MM.1S (cell line): ENCODE data around the gene LDHAL6A.

ENCODE experiments used
- DNase-seq: peaks from one replicate; pipeline ENCODE4 v3.0.0-alpha.2; 2015
- H2AFZ ChIP-seq: fragments of 300-600 bp; sonication (generic); 2 replicates; pipeline ENCODE4 v1.6.0; 2016; ENCODE audit warnings: antibody characterized with exemption, low read length
- H3F3A ChIP-seq: fragments of 300-600 bp; sonication (generic); 2 replicates; pipeline ENCODE4 v1.6.1; 2016; ENCODE audit warnings: mild to moderate bottlenecking, antibody characterized with exemption, low read length, moderate library complexity, mixed read lengths; ENCODE audit not compliant: insufficient read depth
- H3K27ac ChIP-seq: fragments of 300-600 bp; sonication (generic); 2 replicates; pipeline ENCODE4 v1.5.1; 2016; ENCODE audit warnings: mild to moderate bottlenecking, low read length
- H3K27me3 ChIP-seq: fragments of 300-600 bp; sonication (generic); replicated peaks from 2 replicates; pipeline ENCODE4 v1.6.0; 2016; ENCODE audit warnings: low read length; ENCODE audit not compliant: insufficient read depth
- H3K36me3 ChIP-seq: fragments of 300-600 bp; sonication (generic); replicated peaks from 2 replicates; pipeline ENCODE4 v1.6.1; 2016; ENCODE audit warnings: mild to moderate bottlenecking, low read length, mixed read lengths; ENCODE audit not compliant: insufficient read depth
- H3K4me1 ChIP-seq: fragments of 300-600 bp; sonication (generic); 2 replicates; pipeline ENCODE4 v1.6.1; 2016; ENCODE audit warnings: low read length, mixed read lengths
- H3K4me2 ChIP-seq: fragments of 300-600 bp; sonication (generic); 2 replicates; pipeline ENCODE4 v1.6.0; 2016; ENCODE audit warnings: low read depth, low read length
- H3K4me3 ChIP-seq: fragments of 300-600 bp; sonication (generic); 2 replicates; pipeline ENCODE4 v1.5.1; 2016; ENCODE audit warnings: low read length, mixed read lengths
- H3K79me2 ChIP-seq: fragments of 300-600 bp; sonication (generic); 2 replicates; pipeline ENCODE4 v1.6.1; 2016; ENCODE audit warnings: mixed run types, low read length, mixed read lengths
- H3K9ac ChIP-seq: fragments of 300-600 bp; sonication (generic); 2 replicates; pipeline ENCODE4 v1.6.1; 2016; ENCODE audit warnings: low read length, mixed read lengths
- H3K9me2 ChIP-seq: fragments of 300-600 bp; sonication (generic); replicated peaks from 2 replicates; pipeline ENCODE4 v1.6.1; 2016; ENCODE audit warnings: mild to moderate bottlenecking, low read length, mixed read lengths; ENCODE audit not compliant: insufficient read depth
- H3K9me3 ChIP-seq: fragments of 300-600 bp; sonication (generic); replicated peaks from 2 replicates; pipeline ENCODE4 v1.6.1; 2016; ENCODE audit warnings: mild to moderate bottlenecking, low read length, mixed read lengths; ENCODE audit not compliant: insufficient read depth
- H4K20me1 ChIP-seq: fragments of 300-600 bp; sonication (generic); 2 replicates; pipeline ENCODE4 v1.6.1; 2016; ENCODE audit warnings: mild to moderate bottlenecking, low read length, moderate library complexity, mixed read lengths; ENCODE audit not compliant: insufficient read depth
- EZH2 ChIP-seq: fragments of 300-600 bp; sonication (generic); optimal IDR thresholded peaks from 2 replicates; pipeline ENCODE3; 2017; ENCODE audit warnings: low read depth, mild to moderate bottlenecking, antibody characterized with exemption, low read length, mixed read lengths
- EZH2phosphoT487 ChIP-seq: fragments of 300-600 bp; sonication (generic); IDR thresholded peaks from 2 replicates; pipeline ENCODE4 v1.6.1; 2018; ENCODE audit warnings: antibody characterized with exemption, low read length
- TF ChIP-seq, protein P1 (sequence below): fragments of 300-600 bp; sonication (generic); IDR thresholded peaks from 2 replicates; pipeline ENCODE4 v1.5.1; 2016; ENCODE audit warnings: antibody characterized with exemption, low read length, mixed read lengths

Gene LDHAL6A

DNA sequence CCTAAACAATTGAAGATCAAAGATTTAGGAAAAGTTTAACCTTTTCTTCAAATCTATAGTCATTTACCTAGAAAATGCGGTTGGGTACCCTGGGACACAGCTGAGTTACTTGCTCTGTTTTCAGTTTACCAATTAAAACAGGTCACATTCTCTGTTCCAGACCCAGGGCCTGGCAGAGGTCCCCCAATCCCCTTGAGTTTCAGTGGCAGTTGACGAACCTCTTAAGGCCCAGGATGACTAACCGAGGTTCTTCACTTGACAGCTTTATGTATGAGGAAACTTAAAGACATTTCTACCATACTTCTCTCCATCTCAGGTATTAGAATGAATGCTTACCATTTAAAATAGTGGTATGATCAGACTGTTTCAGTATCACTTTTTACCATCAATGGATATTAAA, 16.3 kb downstream of the LDHAL6A start:
- Histone ChIP-seq H3K9ac (no peak overlapping the region), H3K79me2 (no peaks in the 10 kb centered on the region), H3K9me2 (no peaks in the 10 kb centered on the region), H3K4me3 (no peak overlapping the region), H3K36me3 (no peaks in the 10 kb centered on the region), H4K20me1 (no peaks in the 10 kb centered on the region), H3F3A (no peaks in the 10 kb centered on the region), H3K9me3 (no peaks in the 10 kb centered on the region), H3K4me1 (no peaks in the 10 kb centered on the region), H3K27me3 (no peaks in the 10 kb centered on the region), H2AFZ (no peak overlapping the region), H3K27ac (no peak overlapping the region), H3K4me2 (no peak overlapping the region)
- no peak for DNase-seq
- no peak for TF ChIP-seq EZH2
- no peak for TF ChIP-seq EZH2phosphoT487
- TF ChIP-seq, protein P1, sequence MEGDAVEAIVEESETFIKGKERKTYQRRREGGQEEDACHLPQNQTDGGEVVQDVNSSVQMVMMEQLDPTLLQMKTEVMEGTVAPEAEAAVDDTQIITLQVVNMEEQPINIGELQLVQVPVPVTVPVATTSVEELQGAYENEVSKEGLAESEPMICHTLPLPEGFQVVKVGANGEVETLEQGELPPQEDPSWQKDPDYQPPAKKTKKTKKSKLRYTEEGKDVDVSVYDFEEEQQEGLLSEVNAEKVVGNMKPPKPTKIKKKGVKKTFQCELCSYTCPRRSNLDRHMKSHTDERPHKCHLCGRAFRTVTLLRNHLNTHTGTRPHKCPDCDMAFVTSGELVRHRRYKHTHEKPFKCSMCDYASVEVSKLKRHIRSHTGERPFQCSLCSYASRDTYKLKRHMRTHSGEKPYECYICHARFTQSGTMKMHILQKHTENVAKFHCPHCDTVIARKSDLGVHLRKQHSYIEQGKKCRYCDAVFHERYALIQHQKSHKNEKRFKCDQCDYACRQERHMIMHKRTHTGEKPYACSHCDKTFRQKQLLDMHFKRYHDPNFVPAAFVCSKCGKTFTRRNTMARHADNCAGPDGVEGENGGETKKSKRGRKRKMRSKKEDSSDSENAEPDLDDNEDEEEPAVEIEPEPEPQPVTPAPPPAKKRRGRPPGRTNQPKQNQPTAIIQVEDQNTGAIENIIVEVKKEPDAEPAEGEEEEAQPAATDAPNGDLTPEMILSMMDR: no peak

DNA sequence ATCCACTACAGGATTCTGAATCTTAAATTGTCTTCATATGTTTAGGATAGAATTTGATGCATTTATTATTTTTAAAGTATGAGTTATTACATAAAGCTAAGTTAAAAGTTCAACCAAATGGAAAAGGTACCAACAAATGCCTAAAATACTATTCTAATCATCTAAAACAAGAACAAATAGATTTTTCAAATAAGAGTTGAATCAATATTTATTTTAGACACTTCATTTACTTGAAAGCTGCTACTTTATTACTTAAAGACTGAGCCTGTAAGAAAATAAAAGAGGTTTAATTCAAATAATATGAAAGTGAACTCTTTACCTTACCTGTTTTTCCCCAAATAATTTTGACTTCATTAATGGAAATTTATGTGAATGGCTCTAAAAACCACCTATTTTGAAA, 16.9 kb downstream of the LDHAL6A start:
- Histone ChIP-seq H3K9ac (no peak overlapping the region), H3F3A (no peaks in the 10 kb centered on the region), H3K79me2 (no peaks in the 10 kb centered on the region), H3K9me2 (no peaks in the 10 kb centered on the region), H3K36me3 (no peaks in the 10 kb centered on the region), H3K27ac (no peak overlapping the region), H4K20me1 (no peaks in the 10 kb centered on the region), H3K4me1 (no peaks in the 10 kb centered on the region), H3K4me2 (no peak overlapping the region), H3K27me3 (no peaks in the 10 kb centered on the region), H2AFZ (no peak overlapping the region), H3K4me3 (no peak overlapping the region), H3K9me3 (no peaks in the 10 kb centered on the region)
- TF ChIP-seq, protein P1: no peak
- TF ChIP-seq EZH2: no peak
- TF ChIP-seq EZH2phosphoT487: no peak
- DNase-seq: no peak

DNA sequence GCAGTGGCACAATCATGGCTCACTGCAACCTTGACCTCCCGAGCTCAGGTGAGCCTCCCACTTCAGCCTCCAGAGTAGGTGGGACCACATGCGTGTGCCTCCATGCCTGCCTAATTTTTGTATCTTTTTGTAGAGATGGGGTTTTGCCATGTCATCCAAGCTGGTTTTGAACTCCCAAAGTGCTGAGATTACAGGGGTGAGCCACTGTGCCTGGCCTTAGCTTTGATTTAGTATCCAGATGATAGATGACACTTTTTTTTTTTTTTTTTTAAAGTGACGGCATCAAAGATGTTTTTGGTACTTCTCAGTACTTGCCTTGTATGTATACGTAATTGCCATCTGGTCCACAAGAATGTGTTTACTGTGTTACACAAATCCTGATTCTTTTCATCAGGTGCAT, 23.4 kb downstream of the LDHAL6A start:
- no peak overlapping the region for H3K4me3 ChIP-seq
- H3F3A ChIP-seq: no peaks in the 10 kb centered on the region
- no peak overlapping the region for H3K9ac ChIP-seq
- H2AFZ ChIP-seq: no peak overlapping the region
- no peak overlapping the region for H3K4me2 ChIP-seq
- no peaks in the 10 kb centered on the region for H4K20me1 ChIP-seq
- H3K9me3 ChIP-seq: no peaks in the 10 kb centered on the region
- no peak overlapping the region for H3K27ac ChIP-seq
- no peaks in the 10 kb centered on the region for H3K79me2 ChIP-seq
- no peak for DNase-seq
- peaks cover 13% of the 10 kb centered on the region; the same call in 1 of the 2 replicates for H3K36me3 ChIP-seq
- TF ChIP-seq EZH2phosphoT487 (no peak), EZH2 (no peak)
- TF ChIP-seq, protein P1: no peak
- no peaks in the 10 kb centered on the region for H3K27me3 ChIP-seq
- no peaks in the 10 kb centered on the region for H3K4me1 ChIP-seq
- H3K9me2 ChIP-seq: no peaks in the 10 kb centered on the region
